ENCODE data around the gene ANKRD30B. TPM values are rescaled to one million over a fixed set of nuclear protein-coding genes. Genes with fewer than 3 reads are reported as not detected.
"Not testable (repeated sequence)": the region's sequence is repeated elsewhere in the genome, so short reads cannot be mapped to it uniquely, and the experiment has no call there.

The ANKRD30B gene

GRCh38 chr18:14859995-14860394 lies 112.0 kb downstream of the ANKRD30B start:
- not testable (repeated sequence) for H3K36me3 ChIP-seq (ENCODE audit: insufficient read depth, low read length); H3K9me3 ChIP-seq (replicated peaks; ENCODE audit: low read length); H3K4me3 ChIP-seq (ENCODE audit: low read length); H3K4me1 ChIP-seq (ENCODE audit: control insufficient read depth, insufficient read depth, low read length); H3K4me2 ChIP-seq (ENCODE audit: low read length); H3K27me3 ChIP-seq (ENCODE audit: control insufficient read depth, insufficient read depth, low read length); H3K9ac ChIP-seq (ENCODE audit: low read depth, low read length)

- not testable (repeated sequence) for H3K9ac ChIP-seq (ENCODE audit: low read depth, low read length); H3K4me3 ChIP-seq (ENCODE audit: low read length); H3K4me2 ChIP-seq (ENCODE audit: low read length); H3K9me3 ChIP-seq (replicated peaks; ENCODE audit: low read length); H3K36me3 ChIP-seq (ENCODE audit: insufficient read depth, low read length); H3K4me1 ChIP-seq (ENCODE audit: control insufficient read depth, insufficient read depth, low read length); H3K27me3 ChIP-seq (ENCODE audit: control insufficient read depth, insufficient read depth, low read length)
Measured at GRCh38 chr18:14866426-14866825, 118.5 kb downstream of the ANKRD30B start.

GRCh38 chr18:14867988-14868387 lies 120.0 kb downstream of the ANKRD30B start:
- H3K36me3 ChIP-seq (ENCODE audit: insufficient read depth, low read length); H3K4me2 ChIP-seq (ENCODE audit: low read length); H3K27me3 ChIP-seq (ENCODE audit: control insufficient read depth, insufficient read depth, low read length); H3K9ac ChIP-seq (ENCODE audit: low read depth, low read length); H3K4me1 ChIP-seq (ENCODE audit: control insufficient read depth, insufficient read depth, low read length); H3K4me3 ChIP-seq (ENCODE audit: low read length); H3K9me3 ChIP-seq (replicated peaks; ENCODE audit: low read length): not testable (repeated sequence)

GRCh38 chr18:14868825-14869224 lies 120.9 kb downstream of the ANKRD30B start:
- not testable (repeated sequence) for H3K4me3 ChIP-seq (ENCODE audit: low read length); H3K27me3 ChIP-seq (ENCODE audit: control insufficient read depth, insufficient read depth, low read length); H3K4me1 ChIP-seq (ENCODE audit: control insufficient read depth, insufficient read depth, low read length); H3K9me3 ChIP-seq (replicated peaks; ENCODE audit: low read length); H3K4me2 ChIP-seq (ENCODE audit: low read length); H3K36me3 ChIP-seq (ENCODE audit: insufficient read depth, low read length); H3K9ac ChIP-seq (ENCODE audit: low read depth, low read length)

- H3K36me3 ChIP-seq (ENCODE audit: insufficient read depth, low read length); H3K4me1 ChIP-seq (ENCODE audit: control insufficient read depth, insufficient read depth, low read length); H3K9me3 ChIP-seq (replicated peaks; ENCODE audit: low read length); H3K27me3 ChIP-seq (ENCODE audit: control insufficient read depth, insufficient read depth, low read length); H3K9ac ChIP-seq (ENCODE audit: low read depth, low read length); H3K4me2 ChIP-seq (ENCODE audit: low read length); H3K4me3 ChIP-seq (ENCODE audit: low read length): not testable (repeated sequence)
Measured at GRCh38 chr18:14878826-14879225, 130.9 kb downstream of the ANKRD30B start.

- H3K4me1 ChIP-seq (ENCODE audit: control insufficient read depth, insufficient read depth, low read length) = no peaks in the 10 kb centered on the region
- H3K36me3 ChIP-seq (ENCODE audit: insufficient read depth, low read length) = no peaks in the 10 kb centered on the region
- H3K27me3 ChIP-seq (ENCODE audit: control insufficient read depth, insufficient read depth, low read length) = no peaks in the 10 kb centered on the region
- H3K9ac ChIP-seq (ENCODE audit: low read depth, low read length) = no peak overlapping the region
- H3K4me2 ChIP-seq (ENCODE audit: low read length) = no peak overlapping the region
- H3K4me3 ChIP-seq (ENCODE audit: low read length) = no peak overlapping the region
- no peaks in the 10 kb centered on the region for H3K9me3 ChIP-seq (replicated peaks; ENCODE audit: low read length)
Measured at GRCh38 chr18:14900435-14900834, 152.5 kb downstream of the ANKRD30B start.

Small RNAs within 50 kb of the gene (small RNA-seq; reads per million reads assigned to genes)
- not detected for gene MIR3156-2
- not detected for gene RNU6-1210P
